SK-N-MC (cell line): ENCODE data around the gene PTBP1.

Source experiments
- EZH2 ChIP-seq: fragments of 200-600 bp; sonication (generic); IDR thresholded peaks from one replicate; pipeline ENCODE4 v1.6.1; 2017; ENCODE audit warnings: antibody characterized with exemption
- POLR2AphosphoS5 ChIP-seq: IDR thresholded peaks from 2 replicates; pipeline ENCODE4 v1.6.1; 2012; ENCODE audit warnings: mild to moderate bottlenecking, low read depth, low read length, borderline replicate concordance

DNA sequence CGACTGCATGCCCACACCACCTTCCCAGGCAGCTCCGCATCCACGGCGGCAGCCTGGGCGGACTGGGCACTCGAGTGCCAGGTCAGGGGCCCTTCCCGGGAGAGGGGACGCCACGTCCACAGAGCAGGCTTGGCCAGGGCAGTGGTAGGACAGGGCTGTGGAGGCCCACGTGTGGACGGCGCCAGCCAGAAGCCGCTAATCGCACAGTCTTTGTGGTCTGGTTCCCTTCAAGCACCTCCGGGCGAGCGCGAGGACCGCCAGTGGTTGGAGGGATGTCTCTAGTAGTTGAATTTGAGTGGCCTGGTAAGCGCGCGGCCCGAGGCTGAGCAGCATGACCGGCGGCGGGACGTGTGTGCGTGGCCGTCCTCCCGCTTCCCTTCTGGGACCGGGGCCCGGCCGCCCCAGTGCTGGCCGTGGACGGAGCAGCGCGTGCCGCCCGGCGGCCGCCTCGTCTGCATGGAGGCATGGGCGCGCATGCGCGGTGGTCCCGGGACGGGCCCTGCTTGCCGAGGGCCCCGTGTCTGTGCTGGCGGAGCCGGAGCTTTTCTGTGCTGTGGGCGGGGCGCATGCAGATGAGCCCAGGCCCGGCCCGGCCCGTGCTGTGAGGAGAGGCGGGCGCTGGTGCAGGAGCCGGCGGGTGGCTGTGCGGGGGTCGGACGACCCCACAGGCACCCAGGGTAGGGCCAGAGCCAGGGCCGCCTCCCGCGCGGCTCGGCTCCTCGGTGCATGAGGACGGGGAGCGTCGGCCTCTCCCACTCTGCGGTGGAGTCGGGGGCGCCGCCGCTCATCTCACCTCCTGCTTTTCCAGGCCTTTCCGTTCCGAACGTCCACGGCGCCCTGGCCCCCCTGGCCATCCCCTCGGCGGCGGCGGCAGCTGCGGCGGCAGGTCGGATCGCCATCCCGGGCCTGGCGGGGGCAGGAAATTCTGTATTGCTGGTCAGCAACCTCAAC is 8.6 kb downstream of the PTBP1 start:
- no peak for TF ChIP-seq EZH2
- TF ChIP-seq POLR2AphosphoS5 = no peak
